ENCODE measurements around the gene NRG4.
"Not testable (repeated sequence)": the region's sequence is repeated elsewhere in the genome, so short reads cannot be mapped to it uniquely, and the experiment has no call there.

DNA sequence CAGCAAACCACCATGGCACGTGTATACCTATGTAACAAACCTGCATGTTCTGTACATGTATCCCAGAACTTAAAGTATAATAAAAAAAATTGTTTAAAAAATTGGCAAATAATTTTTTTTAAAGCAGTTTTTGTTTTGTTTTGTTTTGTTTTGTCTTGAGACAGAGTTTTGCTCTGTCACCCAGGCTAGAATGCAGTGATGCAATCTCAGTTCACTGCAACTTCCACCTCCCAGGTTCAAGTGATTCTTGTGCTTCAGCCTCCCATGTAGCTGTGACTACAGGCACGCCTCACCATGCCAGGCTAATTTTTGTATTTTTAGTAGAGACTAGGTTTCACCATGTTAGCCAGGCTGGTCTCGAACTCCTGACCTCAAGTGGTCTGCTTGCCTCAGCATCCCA is 27.5 kb downstream of the NRG4 start:
- TF ChIP-seq, protein P1, sequence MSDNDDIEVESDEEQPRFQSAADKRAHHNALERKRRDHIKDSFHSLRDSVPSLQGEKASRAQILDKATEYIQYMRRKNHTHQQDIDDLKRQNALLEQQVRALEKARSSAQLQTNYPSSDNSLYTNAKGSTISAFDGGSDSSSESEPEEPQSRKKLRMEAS (IDR thresholded peaks at IDR 0.05): not testable (repeated sequence)
- TF ChIP-seq CTCF (IDR thresholded peaks at IDR 0.05 in 2 of 3, conservative IDR thresholded peaks at IDR 0.05 in 1 of 3; ENCODE audit: borderline replicate concordance in 1 of 3, insufficient read depth in 1 of 3, low read depth in 2 of 3, low read length in 2 of 3); EZH2 (IDR thresholded peaks at IDR 0.05); CEBPB (IDR thresholded peaks at IDR 0.05; ENCODE audit: low read depth); EZH2phosphoT487 (IDR thresholded peaks at IDR 0.05; ENCODE audit: borderline replicate concordance); TCF7L2 (IDR thresholded peaks at IDR 0.05; ENCODE audit: borderline replicate concordance, extremely low read depth, insufficient read depth, insufficient read length); POLR2A (IDR thresholded peaks at IDR 0.05; ENCODE audit: borderline replicate concordance, extremely low read depth, insufficient read depth, insufficient read length); ZNF274 (IDR thresholded peaks at IDR 0.05; ENCODE audit: low read depth, low read length); ATF3 (IDR thresholded peaks at IDR 0.05); YY1 (IDR thresholded peaks at IDR 0.05; ENCODE audit: extremely low read depth, insufficient replicate concordance, low read depth, low read length); REST (IDR thresholded peaks at IDR 0.05; ENCODE audit: low read depth); POLR2AphosphoS5 (IDR thresholded peaks at IDR 0.05; ENCODE audit: low read depth, low read length): not testable (repeated sequence)

All from HCT116 (cell line).